Measurements from ENCODE around the gene ROCK2.

- TF ChIP-seq POLR2A (IDR thresholded peaks at IDR 0.05) = no peak
- TF ChIP-seq CTCF (IDR thresholded peaks at IDR 0.05) = no peak
Observed at GRCh38 chr2:11376071-11376470, 31.6 kb upstream of the ROCK2 start.
